WI38 (cell line): Measurements from ENCODE around the gene ZNF223.

Source experiments
- H3K4me3 ChIP-seq: 2 replicates; pipeline ENCODE4 v1.5.1; 2011; ENCODE audit warnings: low read depth, mild to moderate bottlenecking, control low read depth, low read length
- CTCF ChIP-seq: IDR thresholded peaks from 2 replicates; pipeline ENCODE4 v1.5.1; 2012; ENCODE audit warnings: low read depth, mild to moderate bottlenecking, control low read depth, low read length

Gene ZNF223

GRCh38 chr19:44042147-44042546 lies 9.7 kb upstream of the ZNF223 start:
- no peak overlapping the region for H3K4me3 ChIP-seq
- TF ChIP-seq CTCF = no peak

- peak overlapping the region; percentile 91 for H3K4me3 ChIP-seq
- no peak for TF ChIP-seq CTCF
These were observed 841 bp upstream of the ZNF223 start for GRCh38 chr19:44050740-44051649.

GRCh38 chr19:44055870-44056269 lies 4.0 kb downstream of the ZNF223 start:
- no peak overlapping the region for H3K4me3 ChIP-seq
- no peak for TF ChIP-seq CTCF

- TF ChIP-seq CTCF = no peak
- no peak overlapping the region for H3K4me3 ChIP-seq
These were observed 7.4 kb downstream of the ZNF223 start for GRCh38 chr19:44059229-44059628.

- TF ChIP-seq CTCF = no peak
- no peak overlapping the region for H3K4me3 ChIP-seq
These were observed 9.2 kb downstream of the ZNF223 start for GRCh38 chr19:44061038-44061437.

- TF ChIP-seq CTCF = no peak
- no peak overlapping the region for H3K4me3 ChIP-seq
These were observed 14.5 kb downstream of the ZNF223 start for GRCh38 chr19:44066305-44066704.

GRCh38 chr19:44069415-44069814 lies 17.6 kb downstream of the ZNF223 start:
- no peak for TF ChIP-seq CTCF
- no peak overlapping the region for H3K4me3 ChIP-seq
